Measurements from ENCODE around the gene HPS4. TPM values are rescaled to one million over a fixed set of nuclear protein-coding genes. Genes with fewer than 3 reads are reported as not detected.

The HPS4 gene
- total RNA-seq, 1 donor, result 38.5 TPM

- DNase-seq (ENCODE audit: low read depth), result no peak
- no peak for TF ChIP-seq CTCF (IDR thresholded peaks at IDR 0.05; ENCODE audit: insufficient read depth, low read length)
- no peak overlapping the region for H3K4me3 ChIP-seq (ENCODE audit: low read depth, low read length)
Measured at GRCh38 chr22:26480611-26480932, 3.0 kb downstream of the HPS4 start.

- no peak for DNase-seq (ENCODE audit: low read depth)
- H3K4me3 ChIP-seq (ENCODE audit: low read depth, low read length), result no peak overlapping the region
Measured at GRCh38 chr22:26479792-26480610, 3.6 kb downstream of the HPS4 start.

GRCh38 chr22:26479043-26479791 lies 4.4 kb downstream of the HPS4 start:
- DNase-seq (ENCODE audit: low read depth), result no peak
- H3K4me3 ChIP-seq (ENCODE audit: low read depth, low read length), result no peak overlapping the region
- TF ChIP-seq CTCF (IDR thresholded peaks at IDR 0.05; ENCODE audit: insufficient read depth, low read length), result no peak

More at GRCh38 chr22:26479792-26480610, 3.6 kb downstream of the HPS4 start:
- no peak for TF ChIP-seq CTCF (IDR thresholded peaks at IDR 0.05; ENCODE audit: insufficient read depth, low read length)

- TF ChIP-seq CTCF (IDR thresholded peaks at IDR 0.05; ENCODE audit: insufficient read depth, low read length), result no peak
- DNase-seq (ENCODE audit: low read depth), result no peak
- H3K4me3 ChIP-seq (ENCODE audit: low read depth, low read length), result no peak overlapping the region
Measured at GRCh38 chr22:26477341-26477731, 6.2 kb downstream of the HPS4 start.

- no peak for TF ChIP-seq CTCF (IDR thresholded peaks at IDR 0.05; ENCODE audit: insufficient read depth, low read length)
- DNase-seq (ENCODE audit: low read depth), result peak; percentile 46
- H3K4me3 ChIP-seq (ENCODE audit: low read depth, low read length), result no peak overlapping the region
Measured at GRCh38 chr22:26476705-26477340, 6.8 kb downstream of the HPS4 start.

DNA sequence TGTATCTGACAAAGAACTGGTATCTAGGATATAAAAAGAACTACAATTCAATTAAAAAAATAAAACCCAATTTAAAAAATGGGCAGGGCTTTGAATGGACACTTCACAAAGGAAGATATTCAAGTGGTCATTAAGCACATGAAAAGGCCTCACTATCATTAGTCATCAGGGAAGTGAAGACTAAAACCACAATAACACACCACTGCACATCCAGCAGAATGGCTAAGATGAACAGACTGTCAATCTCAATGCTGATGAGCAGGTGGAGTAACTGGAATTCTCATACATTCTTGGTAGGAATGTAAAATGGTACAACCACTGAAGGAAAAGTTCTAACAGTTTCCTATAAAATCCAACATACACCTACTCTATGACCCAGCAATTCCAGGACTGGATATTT lies 8.9 kb downstream of the HPS4 start:
- H3K4me3 ChIP-seq (ENCODE audit: low read depth, low read length), result no peak overlapping the region
- no peak for DNase-seq (ENCODE audit: low read depth)
- TF ChIP-seq CTCF (IDR thresholded peaks at IDR 0.05; ENCODE audit: insufficient read depth, low read length), result no peak
